Measurements from ENCODE around the gene CASKIN2. TPM values are rescaled to one million over a fixed set of nuclear protein-coding genes. Genes with fewer than 3 reads are reported as not detected.

The CASKIN2 gene
- total RNA-seq, 2 experiments from 2014 or later, result 1.0 TPM; not detected in 1

DNA sequence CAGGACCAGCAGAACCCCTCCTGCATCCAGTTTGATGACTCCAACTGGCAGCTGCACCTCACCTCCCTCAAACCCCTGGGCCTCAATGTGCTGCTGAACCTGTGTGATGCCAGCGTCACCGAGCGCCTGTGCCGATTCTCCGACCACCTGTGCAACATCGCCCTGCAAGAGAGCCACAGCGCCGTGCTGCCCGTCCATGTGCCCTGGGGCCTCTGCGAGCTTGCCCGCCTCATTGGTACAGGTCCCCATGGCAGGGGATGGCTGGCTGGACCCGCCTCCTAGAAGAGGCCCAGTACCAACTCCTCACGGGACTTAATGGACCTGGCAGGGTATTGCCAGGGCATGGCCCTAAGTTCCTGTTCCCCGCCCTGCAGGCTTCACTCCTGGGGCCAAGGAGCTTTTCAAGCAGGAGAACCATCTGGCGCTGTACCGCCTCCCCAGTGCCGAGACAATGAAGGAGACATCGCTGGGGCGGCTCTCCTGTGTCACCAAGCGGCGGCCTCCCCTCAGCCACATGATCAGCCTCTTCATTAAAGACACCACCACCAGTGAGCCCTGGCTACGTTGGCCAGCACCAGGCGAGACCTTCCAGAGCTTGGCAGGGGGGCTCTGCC, 22.7 kb downstream of the CASKIN2 start:
- BruUV-seq (replicated peaks), result TSS peak; percentile 48
- CTCF ChIA-PET (ENCODE audit: unreplicated experiment), result no interaction called here

DNA sequence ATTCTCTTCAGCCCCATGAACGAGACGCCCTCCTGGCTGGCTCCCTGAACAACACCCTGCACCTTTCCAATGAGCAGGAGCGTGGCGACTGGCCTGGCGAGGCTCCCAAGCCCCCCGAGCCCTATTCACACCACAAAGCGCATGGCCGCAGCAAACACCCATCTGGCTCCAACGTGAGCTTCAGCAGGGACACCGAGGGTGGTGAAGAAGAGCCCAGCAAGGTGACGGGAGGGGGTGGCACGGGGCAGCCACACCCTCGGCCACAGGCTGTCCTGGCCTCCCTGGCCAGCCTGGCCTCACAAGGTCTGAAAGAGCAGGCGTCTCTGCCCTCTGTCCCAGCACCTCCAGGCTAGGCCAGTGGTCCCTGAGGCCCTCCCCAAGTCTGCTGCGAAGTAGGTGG, 23.7 kb downstream of the CASKIN2 start:
- DNase-seq (ENCODE audit: low spot score), result no peak
- no peak overlapping the region for H3K4me2 ChIP-seq (ENCODE audit: low read length)
- H2AFZ ChIP-seq (ENCODE audit: low read length), result no peak overlapping the region
- TF ChIP-seq CTCF (conservative IDR thresholded peaks at IDR 0.05; ENCODE audit: low read length) (no peak), EZH2phosphoT487 (IDR thresholded peaks at IDR 0.05; ENCODE audit: borderline replicate concordance, low read depth, low read length) (no peak)
- BruUV-seq (replicated peaks), result no TSS peak
- no peaks in the 10 kb centered on the region for H4K20me1 ChIP-seq (ENCODE audit: insufficient read depth, low read length)
- H3K36me3 ChIP-seq (ENCODE audit: insufficient read depth, low read length), result no peaks in the 10 kb centered on the region
- intact Hi-C loops (cut with micrococcal nuclease; ENCODE audit: unreplicated experiment), result no loop called here
- H3K4me3 ChIP-seq (ENCODE audit: low read depth, low read length, poor library complexity, severe bottlenecking), result no peak overlapping the region
- peaks cover 16% of the 10 kb centered on the region for H3K4me1 ChIP-seq (ENCODE audit: insufficient read depth, low read length, poor library complexity, severe bottlenecking)
- no peaks in the 10 kb centered on the region for H3K9me3 ChIP-seq (ENCODE audit: low read length)
- ChIA-PET CTCF (ENCODE audit: unreplicated experiment) (no interaction called here), POLR2A (no interaction called here)
- H3K27ac ChIP-seq (ENCODE audit: low read depth, low read length, poor library complexity, severe bottlenecking), result no peak overlapping the region
- no peaks in the 10 kb centered on the region for H3K79me2 ChIP-seq (ENCODE audit: insufficient read depth, low read depth, low read length)
- H3K9me2 ChIP-seq (ENCODE audit: insufficient read depth, low read length), result no peaks in the 10 kb centered on the region

More for the DNA sequence above, 22.7 kb downstream of the CASKIN2 start:
- H2AFZ ChIP-seq (ENCODE audit: low read length), result no peak overlapping the region
- no peak for DNase-seq (ENCODE audit: low spot score)
- no peak overlapping the region for H3K4me2 ChIP-seq (ENCODE audit: low read length)
- H3K4me3 ChIP-seq (ENCODE audit: low read depth, low read length, poor library complexity, severe bottlenecking), result no peak overlapping the region
- POLR2A ChIA-PET, result no interaction called here
- TF ChIP-seq EZH2phosphoT487 (IDR thresholded peaks at IDR 0.05; ENCODE audit: borderline replicate concordance, low read depth, low read length), result no peak
- no peak for TF ChIP-seq CTCF (conservative IDR thresholded peaks at IDR 0.05; ENCODE audit: low read length)
- no peaks in the 10 kb centered on the region for H3K9me2 ChIP-seq (ENCODE audit: insufficient read depth, low read length)
- H3K27ac ChIP-seq (ENCODE audit: low read depth, low read length, poor library complexity, severe bottlenecking), result no peak overlapping the region
- no peaks in the 10 kb centered on the region for H3K9me3 ChIP-seq (ENCODE audit: low read length)
- H3K4me1 ChIP-seq (ENCODE audit: insufficient read depth, low read length, poor library complexity, severe bottlenecking), result peaks cover 8% of the 10 kb centered on the region
- no peaks in the 10 kb centered on the region for H3K79me2 ChIP-seq (ENCODE audit: insufficient read depth, low read depth, low read length)
- H3K36me3 ChIP-seq (ENCODE audit: insufficient read depth, low read length), result no peaks in the 10 kb centered on the region
- intact Hi-C loops (cut with micrococcal nuclease; ENCODE audit: unreplicated experiment), result no loop called here
- no peaks in the 10 kb centered on the region for H4K20me1 ChIP-seq (ENCODE audit: insufficient read depth, low read length)

DNA sequence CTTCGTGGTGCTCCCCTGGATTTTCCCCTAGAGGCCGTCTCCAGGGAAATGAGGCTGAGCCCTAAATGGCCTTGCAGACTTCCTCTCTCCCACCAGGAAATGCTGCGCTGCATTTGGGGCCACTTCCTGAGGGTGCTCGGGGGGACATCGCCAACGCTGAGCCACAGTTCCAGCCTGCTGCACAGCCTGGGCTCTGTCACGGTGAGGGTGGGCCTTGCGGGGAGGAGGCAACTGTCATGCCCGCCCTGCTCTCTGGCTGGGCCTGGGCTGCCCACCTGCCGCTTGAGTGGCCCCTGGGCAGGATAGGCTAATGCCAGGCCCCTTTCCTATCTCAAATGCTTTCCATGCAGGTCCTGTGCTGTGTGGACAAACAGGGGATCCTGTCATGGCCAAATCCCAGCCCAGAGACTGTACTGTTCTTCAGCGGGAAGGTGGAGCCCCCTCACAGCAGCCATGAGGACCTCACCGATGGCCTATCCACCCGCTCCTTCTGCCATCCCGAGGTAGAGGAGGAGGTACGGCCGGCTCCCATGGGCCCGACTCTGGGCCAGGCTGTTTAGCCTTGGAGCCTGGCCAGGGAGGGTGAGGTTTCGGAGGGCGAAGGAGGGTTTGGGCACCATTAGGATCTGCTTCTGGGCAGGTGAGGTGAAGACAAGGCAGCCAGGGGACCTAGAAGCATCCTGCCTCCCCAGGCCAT, 24.2 kb downstream of the CASKIN2 start:
- Histone ChIP-seq H3K36me3 (ENCODE audit: insufficient read depth, low read length) (no peaks in the 10 kb centered on the region), H3K4me1 (ENCODE audit: insufficient read depth, low read length, poor library complexity, severe bottlenecking) (peaks cover 16% of the 10 kb centered on the region), H3K4me3 (ENCODE audit: low read depth, low read length, poor library complexity, severe bottlenecking) (no peak overlapping the region), H3K79me2 (ENCODE audit: insufficient read depth, low read depth, low read length) (no peaks in the 10 kb centered on the region), H3K4me2 (ENCODE audit: low read length) (no peak overlapping the region), H3K27ac (ENCODE audit: low read depth, low read length, poor library complexity, severe bottlenecking) (no peak overlapping the region), H3K9me2 (ENCODE audit: insufficient read depth, low read length) (no peaks in the 10 kb centered on the region), H3K9me3 (ENCODE audit: low read length) (no peaks in the 10 kb centered on the region), H2AFZ (ENCODE audit: low read length) (no peak overlapping the region), H4K20me1 (ENCODE audit: insufficient read depth, low read length) (no peaks in the 10 kb centered on the region)
- TF ChIP-seq EZH2phosphoT487 (IDR thresholded peaks at IDR 0.05; ENCODE audit: borderline replicate concordance, low read depth, low read length) (no peak), CTCF (conservative IDR thresholded peaks at IDR 0.05; ENCODE audit: low read length) (no peak)
- no TSS peak for BruUV-seq (replicated peaks)
- DNase-seq (ENCODE audit: low spot score), result no peak
- intact Hi-C loops (cut with micrococcal nuclease; ENCODE audit: unreplicated experiment), result no loop called here
- ChIA-PET CTCF (ENCODE audit: unreplicated experiment) (no interaction called here), POLR2A (no interaction called here)

Measured in OCI-LY7 (cell line).